H9 (cell line): ENCODE data around the gene AIMP2. TPM values are rescaled to one million over a fixed set of nuclear protein-coding genes. Genes with fewer than 3 reads are reported as not detected.

ENCODE experiments used
- DNase-seq: peaks from one replicate; pipeline ENCODE4 v3.0.0-alpha.2; 2017
- H2AFZ ChIP-seq: one replicate; pipeline ENCODE4 v1.6.1; 2013; ENCODE audit warnings: mild to moderate bottlenecking, low read length, control low read depth, moderate library complexity
- H2AK5ac ChIP-seq: 2 replicates; pipeline ENCODE4 v1.6.1; 2013; ENCODE audit warnings: low read length, control low read depth, mixed read lengths; ENCODE audit not compliant: insufficient read length
- H2BK120ac ChIP-seq: one replicate; pipeline ENCODE4 v1.6.1; 2013; ENCODE audit warnings: low read depth, mild to moderate bottlenecking, low read length, control low read depth, inconsistent platforms; ENCODE audit not compliant: poor library complexity, severe bottlenecking
- H2BK12ac ChIP-seq: 2 replicates; pipeline ENCODE4 v1.6.1; 2013; ENCODE audit warnings: low read length, control low read depth, mixed read lengths, low read depth; ENCODE audit not compliant: insufficient read length
- H2BK15ac ChIP-seq: 2 replicates; pipeline ENCODE4 v1.6.1; 2013; ENCODE audit warnings: low read depth, low read length, control low read depth
- H2BK20ac ChIP-seq: one replicate; pipeline ENCODE4 v1.6.1; 2013; ENCODE audit warnings: low read depth, mild to moderate bottlenecking, low read length, control low read depth, inconsistent platforms; ENCODE audit not compliant: poor library complexity, severe bottlenecking
- H2BK5ac ChIP-seq: 2 replicates; pipeline ENCODE4 v1.6.1; 2013; ENCODE audit warnings: low read length, control low read depth, mixed read lengths; ENCODE audit not compliant: insufficient read length
- H3K14ac ChIP-seq: 2 replicates; pipeline ENCODE4 v1.6.1; 2013; ENCODE audit warnings: low read length, control low read depth; ENCODE audit not compliant: insufficient read depth
- H3K18ac ChIP-seq: 2 replicates; pipeline ENCODE4 v1.6.1; 2013; ENCODE audit warnings: low read depth, mild to moderate bottlenecking, mixed read lengths, low read length, control low read depth; ENCODE audit not compliant: insufficient read length
- H3K23ac ChIP-seq: 2 replicates; pipeline ENCODE4 v1.6.1; 2013; ENCODE audit warnings: low read length, control low read depth, mixed read lengths, low read depth; ENCODE audit not compliant: insufficient read length
- H3K23me2 ChIP-seq: 2 replicates; pipeline ENCODE4 v1.6.1; 2013; ENCODE audit warnings: low read depth, mild to moderate bottlenecking, mixed read lengths, low read length, control low read depth; ENCODE audit not compliant: insufficient read length, poor library complexity, severe bottlenecking
- H3K27ac ChIP-seq: 2 replicates; pipeline ENCODE4 v1.5.1; 2013; ENCODE audit warnings: low read length, control low read depth, mixed read lengths, low read depth; ENCODE audit not compliant: insufficient read length
- H3K27me3 ChIP-seq: 2 replicates; pipeline ENCODE4 v1.6.1; 2013; ENCODE audit warnings: low read length, control low read depth, inconsistent platforms; ENCODE audit not compliant: insufficient read depth
- H3K4ac ChIP-seq: 2 replicates; pipeline ENCODE4 v1.6.1; 2013; ENCODE audit warnings: low read depth, mild to moderate bottlenecking, control low read depth, inconsistent platforms, low read length, moderate library complexity
- H3K4me1 ChIP-seq: 2 replicates; pipeline ENCODE4 v1.6.1; 2013; ENCODE audit warnings: low read length, control low read depth, inconsistent platforms; ENCODE audit not compliant: insufficient read depth
- H3K4me2 ChIP-seq: 2 replicates; pipeline ENCODE4 v1.6.1; 2013; ENCODE audit warnings: low read length, control low read depth, mixed read lengths; ENCODE audit not compliant: insufficient read length, insufficient read depth
- H3K56ac ChIP-seq: 2 replicates; pipeline ENCODE4 v1.6.1; 2013; ENCODE audit warnings: low read depth, mild to moderate bottlenecking, mixed read lengths, low read length, control low read depth; ENCODE audit not compliant: insufficient read length
- H3K79me1 ChIP-seq: 2 replicates; pipeline ENCODE4 v1.6.1; 2013; ENCODE audit warnings: low read depth, mild to moderate bottlenecking, moderate library complexity, low read length, control low read depth, inconsistent platforms; ENCODE audit not compliant: insufficient read depth, poor library complexity, severe bottlenecking
- H3K79me2 ChIP-seq: 2 replicates; pipeline ENCODE4 v1.6.1; 2013; ENCODE audit warnings: low read length, control low read depth, inconsistent platforms; ENCODE audit not compliant: insufficient read depth
- H3K9ac ChIP-seq: 2 replicates; pipeline ENCODE4 v1.6.1; 2013; ENCODE audit warnings: low read length, control low read depth, mixed read lengths; ENCODE audit not compliant: insufficient read length; ENCODE audit errors: extremely low read depth
- H3K9me3 ChIP-seq: one replicate; pipeline ENCODE4 v1.6.1; 2013; ENCODE audit warnings: low read depth, low read length, inconsistent platforms; ENCODE audit not compliant: control insufficient read depth
- H3T11ph ChIP-seq: one replicate; pipeline ENCODE4 v1.6.1; 2013; ENCODE audit warnings: mild to moderate bottlenecking, low read length, control low read depth, inconsistent platforms
- H4K20me1 ChIP-seq: one replicate; pipeline ENCODE4 v1.6.1; 2013; ENCODE audit not compliant: control insufficient read depth, insufficient read length, insufficient read depth
- H4K5ac ChIP-seq: 2 replicates; pipeline ENCODE4 v1.6.1; 2013; ENCODE audit warnings: low read depth, mild to moderate bottlenecking, mixed read lengths, low read length, control low read depth; ENCODE audit not compliant: insufficient read length
- H4K8ac ChIP-seq: replicated peaks from 2 replicates; pipeline ENCODE4 v1.6.1; 2013; ENCODE audit warnings: low read length, control low read depth, mixed read lengths, low read depth; ENCODE audit not compliant: insufficient read length
- H4K91ac ChIP-seq: 2 replicates; pipeline ENCODE4 v1.6.1; 2013; ENCODE audit warnings: low read depth, mild to moderate bottlenecking, moderate library complexity, mixed read lengths, low read length, control low read depth; ENCODE audit not compliant: insufficient read length
- H3K27ac Mint-ChIP-seq, 3 experiments: 2 replicates in 2 of 3; 3 replicates in 1 of 3; pipeline ENCODE4 v1.8.0; 2020 to 2021; ENCODE audit warnings: mixed read lengths in 3 of 3, mild to moderate bottlenecking in 1 of 3, moderate library complexity in 1 of 3
- H3K27me3 Mint-ChIP-seq: 2 replicates; pipeline ENCODE4 v1.8.0; 2021; ENCODE audit warnings: low read depth, mild to moderate bottlenecking, moderate library complexity, mixed read lengths
- H3K36me3 Mint-ChIP-seq, 3 experiments: 2 replicates in 2 of 3; 3 replicates in 1 of 3; pipeline ENCODE4 v1.8.0; 2020 to 2021; ENCODE audit warnings: low read depth in 3 of 3, mixed read lengths in 3 of 3; ENCODE audit not compliant: insufficient read depth in 1 of 3
- H3K4me1 Mint-ChIP-seq, 2 experiments: 2 replicates each; pipeline ENCODE4 v1.8.0; 2020; ENCODE audit warnings: mixed read lengths in 2 of 2
- H3K4me3 Mint-ChIP-seq, 2 experiments: 2 replicates in 1 of 2; 3 replicates in 1 of 2; pipeline ENCODE4 v1.8.0; 2020 to 2021; ENCODE audit warnings: mild to moderate bottlenecking in 2 of 2, mixed read lengths in 2 of 2, moderate library complexity in 1 of 2
- H3K9me3 Mint-ChIP-seq, 2 experiments: 2 replicates in 1 of 2; 3 replicates in 1 of 2; pipeline ENCODE4 v1.8.0; 2020; ENCODE audit warnings: mild to moderate bottlenecking in 2 of 2, mixed read lengths in 2 of 2, moderate library complexity in 1 of 2
- CTCF ChIP-seq: fragments of 200-600 bp; sonication (generic); conservative IDR thresholded peaks from 3 replicates; pipeline ENCODE4 v1.8.0; 2021; ENCODE audit warnings: antibody characterized with exemption, mild to moderate bottlenecking
- WGBS: extraction: QIAGEN DNeasy Blood & Tissue Kit; methylation state at CpG from one replicate; pipeline ENCODE4 v1.1.7; 2013; ENCODE audit warnings: missing lambda C conversion rate, low lambda C conversion rate, mixed read lengths; ENCODE audit not compliant: insufficient read length; ENCODE audit errors: extremely low coverage; 5-methylcytosine and 5-hydroxymethylcytosine counted together
- total RNA-seq: library from RNA; stranded (reverse); gene quantifications from 2 replicates; pipeline ENCODE4 v1.2.1, GENCODE V29; 2021

The AIMP2 gene
- total RNA-seq, 1 experiment from 2014 or later: 78.2 TPM

GRCh38 chr7:6023974-6024435 lies 14.9 kb downstream of the AIMP2 start:
- H3K27ac Mint-ChIP-seq: peak overlapping the region in 2 of 3 experiments; percentile 19 to 25; a peak in 4 of 7 replicates
- peaks cover 2 to 4% of the 10 kb centered on the region in 2 experiments; a peak in 1 of 4 replicates for H3K4me1 Mint-ChIP-seq
- no peaks in the 10 kb centered on the region for H3K9me3 Mint-ChIP-seq
- Histone ChIP-seq H3K9me3 (no peaks in the 10 kb centered on the region), H3T11ph (no peak overlapping the region), H3K56ac (no peak overlapping the region), H4K5ac (no peak overlapping the region), H3K18ac (no peak overlapping the region), H2BK20ac (no peak overlapping the region), H2BK120ac (no peak overlapping the region), H3K23ac (no peak overlapping the region), H2BK5ac (no peak overlapping the region), H3K9ac (no peak overlapping the region), H3K4me2 (no peak overlapping the region), H3K23me2 (no peaks in the 10 kb centered on the region), H3K79me2 (no peaks in the 10 kb centered on the region), H2AFZ (no peak overlapping the region), H3K4me1 (no peaks in the 10 kb centered on the region), H2AK5ac (no peak overlapping the region), H3K4ac (no peak overlapping the region), H3K79me1 (no peaks in the 10 kb centered on the region), H3K27me3 (no peaks in the 10 kb centered on the region), H3K14ac (no peak overlapping the region), H3K27ac (no peak overlapping the region), H4K91ac (no peak overlapping the region), H4K20me1 (no peaks in the 10 kb centered on the region), H2BK15ac (no peak overlapping the region), H4K8ac (no peak overlapping the region), H2BK12ac (no peak overlapping the region)
- H3K36me3 Mint-ChIP-seq: peaks cover 69 to 99% (median 98%) of the 10 kb centered on the region in 3 experiments
- no peak overlapping the region for H3K4me3 Mint-ChIP-seq
- H3K27me3 Mint-ChIP-seq: no peaks in the 10 kb centered on the region
- no peak for TF ChIP-seq CTCF
- no peak for DNase-seq
- no CpG with 5 or more reads among the region's 7 CpGs for WGBS
